ENCODE measurements around the gene CCL4. TPM values are rescaled to one million over a fixed set of nuclear protein-coding genes. Genes with fewer than 3 reads are reported as not detected.

Gene CCL4
- total RNA-seq, 6 donors from 2014 or later: 5.7 to 24.0 (median 14.1) TPM

GRCh38 chr17:36123431-36123830 lies 19.8 kb downstream of the CCL4 start:
- H3K27me3 ChIP-seq: no peaks in the 10 kb centered on the region
- H3K9me3 ChIP-seq: peaks cover 0 to 18% (median 16%) of the 10 kb centered on the region in 4 donors
- no peak for DNase-seq
- H3K4me3 ChIP-seq: no peak overlapping the region
- no peak overlapping the region for H3K27ac ChIP-seq
- no peak for TF ChIP-seq POLR2AphosphoS5 (IDR thresholded peaks at IDR 0.05)
- TF ChIP-seq CTCF (IDR thresholded peaks at IDR 0.05): no peak
- TF ChIP-seq POLR2A (IDR thresholded peaks at IDR 0.05): no peak
- no peak for TF ChIP-seq EP300 (IDR thresholded peaks at IDR 0.05)
- no peaks in the 10 kb centered on the region for H3K4me1 ChIP-seq
- H3K36me3 ChIP-seq: no peaks in the 10 kb centered on the region
- ATAC-seq (ENCODE audit: low FRiP score in 2 of 2): no peak
- 83 to 88% methylated on average over 2 of the region's 2 CpGs for WGBS, 2 donors

- Histone ChIP-seq H3K4me1 (no peaks in the 10 kb centered on the region), H3K4me3 (no peak overlapping the region), H3K27me3 (no peaks in the 10 kb centered on the region), H3K9me3 (peaks cover 0 to 18% (median 16%) of the 10 kb centered on the region in 4 donors), H3K27ac (no peak overlapping the region), H3K36me3 (no peaks in the 10 kb centered on the region)
- 78 to 94% methylated on average over 7 of the region's 9 CpGs for WGBS, 2 donors
- no peak for DNase-seq
- TF ChIP-seq EP300 (IDR thresholded peaks at IDR 0.05): no peak
- no peak for TF ChIP-seq POLR2AphosphoS5 (IDR thresholded peaks at IDR 0.05)
- TF ChIP-seq CTCF (IDR thresholded peaks at IDR 0.05): no peak
- no peak for TF ChIP-seq POLR2A (IDR thresholded peaks at IDR 0.05)
- ATAC-seq (ENCODE audit: low FRiP score in 2 of 2): peak in 1 of 2 donors; percentile 6
These were observed 21.5 kb downstream of the CCL4 start for GRCh38 chr17:36124879-36125824.

GRCh38 chr17:36127199-36127893 lies 23.7 kb downstream of the CCL4 start:
- WGBS, 2 donors: 84 to 88% methylated on average over 7 of the region's 7 CpGs
- H3K27ac ChIP-seq: no peak overlapping the region

DNA sequence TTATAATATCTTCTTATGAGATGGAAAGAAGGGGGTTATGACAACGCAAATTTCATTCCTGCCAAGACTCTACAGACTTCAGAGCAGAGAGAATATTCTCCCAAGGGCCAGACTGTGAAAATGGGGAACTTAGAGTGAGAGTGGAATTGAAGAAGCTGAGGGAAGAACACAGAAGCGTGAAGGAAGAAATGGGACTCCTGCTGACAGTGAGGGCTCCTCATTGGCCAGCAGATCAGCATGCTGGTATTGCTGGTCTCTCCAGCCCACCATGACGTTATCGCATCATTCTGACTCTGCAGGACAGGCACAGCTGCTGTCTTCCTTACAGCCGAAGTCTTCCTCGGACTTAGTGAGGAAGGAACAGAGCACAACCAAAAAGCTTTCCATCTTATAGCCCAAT lies 24.3 kb downstream of the CCL4 start:
- WGBS, 2 donors: 79 to 85% methylated on average over 6 of the region's 6 CpGs
- DNase-seq (no peak), ATAC-seq (ENCODE audit: low FRiP score in 2 of 2) (peak in 1 of 2 donors; percentile 27)
- Histone ChIP-seq H3K4me3 (no peak overlapping the region), H3K27ac (no peak overlapping the region), H3K9me3 (peaks cover 0 to 18% (median 16%) of the 10 kb centered on the region in 4 donors), H3K27me3 (no peaks in the 10 kb centered on the region), H3K4me1 (no peaks in the 10 kb centered on the region), H3K36me3 (no peaks in the 10 kb centered on the region)
- TF ChIP-seq POLR2AphosphoS5 (IDR thresholded peaks at IDR 0.05) (no peak), EP300 (IDR thresholded peaks at IDR 0.05) (no peak), CTCF (IDR thresholded peaks at IDR 0.05) (no peak), POLR2A (IDR thresholded peaks at IDR 0.05) (no peak)

More at GRCh38 chr17:36127199-36127893, 23.7 kb downstream of the CCL4 start:
- TF ChIP-seq EP300 (IDR thresholded peaks at IDR 0.05) (no peak), POLR2AphosphoS5 (IDR thresholded peaks at IDR 0.05) (peak in 1 of 2 donors; percentile 8)
- H3K4me3 ChIP-seq: no peak overlapping the region
- no peaks in the 10 kb centered on the region for H3K4me1 ChIP-seq
- no peak for DNase-seq
- ATAC-seq (ENCODE audit: low FRiP score in 2 of 2): no peak
- no peaks in the 10 kb centered on the region for H3K36me3 ChIP-seq
- H3K9me3 ChIP-seq: peaks cover 0 to 18% (median 16%) of the 10 kb centered on the region in 4 donors
- H3K27me3 ChIP-seq: no peaks in the 10 kb centered on the region

DNA sequence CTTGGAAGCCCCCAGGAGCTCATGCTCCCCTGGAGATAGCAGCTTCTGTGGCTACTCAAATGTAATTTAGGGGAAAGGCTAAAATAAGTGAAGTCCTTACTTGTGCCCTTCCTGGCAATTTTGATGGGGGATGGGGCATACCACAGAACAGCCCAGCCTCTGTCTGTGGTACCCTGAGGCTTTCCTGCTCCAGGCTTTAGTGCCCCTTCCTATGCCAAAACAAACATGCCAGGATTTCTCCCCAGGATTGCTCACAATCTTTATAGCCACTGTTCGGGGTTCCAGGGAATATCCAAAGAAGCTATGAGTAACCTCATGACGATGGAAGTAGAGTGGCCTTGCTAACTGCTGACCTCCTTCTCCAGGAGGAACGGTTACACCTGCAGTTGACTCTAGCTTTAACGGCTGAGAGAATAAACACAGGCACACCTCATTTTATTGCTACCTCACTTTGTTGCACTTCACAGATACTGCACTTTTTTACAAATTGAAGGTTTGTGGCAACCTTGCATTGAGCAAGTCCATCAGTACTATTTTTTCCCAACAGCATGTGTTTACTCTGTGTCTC lies 24.9 kb downstream of the CCL4 start:
- TF ChIP-seq POLR2AphosphoS5 (IDR thresholded peaks at IDR 0.05) (no peak), POLR2A (IDR thresholded peaks at IDR 0.05) (no peak), EP300 (IDR thresholded peaks at IDR 0.05) (no peak), CTCF (IDR thresholded peaks at IDR 0.05) (no peak)
- H3K4me3 ChIP-seq: no peak overlapping the region
- H3K27ac ChIP-seq: no peak overlapping the region
- H3K36me3 ChIP-seq: no peaks in the 10 kb centered on the region
- DNase-seq (no peak), ATAC-seq (ENCODE audit: low FRiP score in 2 of 2) (no peak)
- H3K27me3 ChIP-seq: no peaks in the 10 kb centered on the region
- H3K9me3 ChIP-seq: peaks cover 0 to 18% (median 16%) of the 10 kb centered on the region in 4 donors
- WGBS, 2 donors: 56 to 85% methylated on average over 4 of the region's 4 CpGs
- no peaks in the 10 kb centered on the region for H3K4me1 ChIP-seq
